K562 (cell line): Measurements from ENCODE around the gene EMID1.

ENCODE experiments used
- CSDE1 ChIP-seq, 2 experiments: fragments of 450-650 bp; IDR thresholded peaks; 2 replicates each; pipeline ENCODE4 v1.6.1; 2016; ENCODE audit warnings: mild to moderate bottlenecking in 1 of 2
- CTCF ChIP-seq, 3 experiments: IDR thresholded peaks in 2 of 3; conservative IDR thresholded peaks in 1 of 3; 2 replicates each; pipeline ENCODE4 v1.5.1; 2011 to 2012; ENCODE audit warnings: low read length in 3 of 3, mild to moderate bottlenecking in 3 of 3, control low read depth in 2 of 3, improper control_type of control experiment in 1 of 3, inconsistent platforms in 1 of 3, low read depth in 1 of 3, mixed read lengths in 1 of 3, moderate library complexity in 1 of 3; ENCODE audit not compliant: insufficient read depth in 2 of 3
- MYC ChIP-seq, 2 experiments: fragments of 250-450 bp in 1 of 2; sonication (Bioruptor Pico) in 1 of 2; IDR thresholded peaks; 2 replicates each; pipeline versions ENCODE4 v1.5.1 to v1.6.1; 2012 to 2021; ENCODE audit warnings: low read depth in 2 of 2, borderline replicate concordance in 1 of 2, improper control_type of control experiment in 1 of 2, low read length in 1 of 2, mild to moderate bottlenecking in 1 of 2, moderate library complexity in 1 of 2
- NFIC ChIP-seq: fragments of 450-650 bp; IDR thresholded peaks from 2 replicates; pipeline ENCODE4 v1.6.1; 2017; ENCODE audit warnings: mild to moderate bottlenecking, inconsistent platforms
- SRF ChIP-seq, 2 experiments: fragments of 250-450, 450-650 bp in 1 of 2; sonication (Bioruptor Pico) in 1 of 2; sonication (generic) in 1 of 2; formaldehyde crosslinking; IDR thresholded peaks; 2 replicates each; pipeline versions ENCODE4 v1.5.0 to v1.5.1; 2020 to 2022; ENCODE audit warnings: mild to moderate bottlenecking in 1 of 2, missing genetic modification reagents in 1 of 2
- TEAD4 ChIP-seq, 2 experiments: sonication (generic) in 1 of 2; formaldehyde crosslinking in 1 of 2; IDR thresholded peaks; 2 replicates each; pipeline versions ENCODE4 v1.6.1 to v1.8.0; 2012 to 2022; ENCODE audit warnings: borderline replicate concordance in 1 of 2, inconsistent platforms in 1 of 2, low read length in 1 of 2, mild to moderate bottlenecking in 1 of 2, missing genetic modification reagents in 1 of 2
- ZNF12 ChIP-seq: sonication (generic); formaldehyde crosslinking; IDR thresholded peaks from 2 replicates; pipeline ENCODE4 v1.4.0; 2020; ENCODE audit warnings: mild to moderate bottlenecking, missing genetic modification reagents

GRCh38 chr22:29270475-29271271, 65.0 kb downstream of the EMID1 start:
- peak; percentile 25; the same call in 1 of the 2 replicates for TF ChIP-seq NFIC
- TF ChIP-seq MYC (IDR thresholded peaks at IDR 0.05; ENCODE audit: low read depth, low read length): no peak
- TF ChIP-seq MYC (CRISPR knock-in tag; IDR thresholded peaks at IDR 0.05; ENCODE audit: borderline replicate concordance, low read depth): no peak
- no peak for TF ChIP-seq ZNF12 (CRISPR knock-in tag)
- TF ChIP-seq CTCF (IDR thresholded peaks at IDR 0.05 in 2 of 3, conservative IDR thresholded peaks at IDR 0.05 in 1 of 3; ENCODE audit: insufficient read depth in 2 of 3, low read depth in 1 of 3, low read length in 3 of 3): no peak
- TF ChIP-seq TEAD4 (IDR thresholded peaks at IDR 0.05; ENCODE audit: low read length): peak; percentile 84
- no peak for TF ChIP-seq TEAD4 (CRISPR knock-in tag; IDR thresholded peaks at IDR 0.05; ENCODE audit: borderline replicate concordance)
- TF ChIP-seq CSDE1 (IDR thresholded peaks at IDR 0.05): no peak
- no peak for TF ChIP-seq SRF (CRISPR knock-in tag; IDR thresholded peaks at IDR 0.05)
